H1 (cell line): ENCODE data around the gene AFF1. TPM values are rescaled to one million over a fixed set of nuclear protein-coding genes. Genes with fewer than 3 reads are reported as not detected.

Source experiments
- CTCF ChIA-PET: fragments of 300-600 bp; sonication (Branson Sonifier 250); formaldehyde crosslinking; loops from one replicate; lab custom pipeline; 2021; ENCODE audit not compliant: partially characterized antibody; lab: Charles Lee
- POLR2A ChIA-PET: fragments of 300-600 bp; sonication (Branson Sonifier 250); formaldehyde crosslinking; loops from one replicate; lab custom pipeline; 2021; ENCODE audit warnings: inconsistent platforms; ENCODE audit not compliant: partially characterized antibody; lab: Charles Lee
- DNase-seq, 2 experiments: peaks; one replicate each; pipeline versions ENCODE4 v3.0.0 to v3.0.0-alpha.2; 2010 to 2022; ENCODE audit warnings: low spot score in 2 of 2, low read depth in 1 of 2, mixed read lengths in 1 of 2
- FAIRE-seq: peaks from 2 replicates; lab custom pipeline; 2011; peaks lifted over from hg19 to GRCh38; lab: Jason Lieb, UNC
- H2AFZ ChIP-seq: 2 replicates; pipeline ENCODE4 v1.8.1; 2012; ENCODE audit warnings: low read length, inconsistent platforms
- H2AK5ac ChIP-seq: 2 replicates; pipeline ENCODE4 v1.6.1; 2013; ENCODE audit warnings: low read depth, low read length
- H2BK120ac ChIP-seq: replicated peaks from 2 replicates; pipeline ENCODE3; 2013; ENCODE audit warnings: low read depth, low read length, inconsistent platforms
- H2BK12ac ChIP-seq: 2 replicates; pipeline ENCODE4 v1.6.1; 2013; ENCODE audit warnings: low read depth, low read length
- H2BK15ac ChIP-seq: 2 replicates; pipeline ENCODE4 v1.6.1; 2013; ENCODE audit warnings: low read length
- H2BK20ac ChIP-seq: 2 replicates; pipeline ENCODE4 v1.6.1; 2013; ENCODE audit warnings: low read length
- H2BK5ac ChIP-seq: 2 replicates; pipeline ENCODE4 v1.6.1; 2013; ENCODE audit warnings: low read depth, low read length
- H3K14ac ChIP-seq: 2 replicates; pipeline ENCODE4 v1.6.1; 2013; ENCODE audit warnings: inconsistent platforms; ENCODE audit not compliant: insufficient read length
- H3K18ac ChIP-seq: 2 replicates; pipeline ENCODE4 v1.6.1; 2013; ENCODE audit warnings: low read length; ENCODE audit errors: extremely low read depth
- H3K23ac ChIP-seq: 2 replicates; pipeline ENCODE4 v1.6.1; 2013; ENCODE audit warnings: inconsistent platforms; ENCODE audit not compliant: insufficient read length
- H3K23me2 ChIP-seq: 2 replicates; pipeline ENCODE4 v1.6.1; 2013; ENCODE audit warnings: low read depth, low read length
- H3K27ac ChIP-seq: 2 replicates; pipeline ENCODE4 v1.6.1; 2011; ENCODE audit warnings: low read depth, low read length, inconsistent platforms
- H3K27me3 ChIP-seq, 4 experiments: replicated peaks in 1 of 4; 1 replicate in 1 of 4; 2 replicates in 3 of 4; pipeline versions ENCODE4 v1.6.1 to v1.8.1; 2011 to 2013; ENCODE audit warnings: low read length in 3 of 4, mild to moderate bottlenecking in 3 of 4, inconsistent platforms in 2 of 4, mixed read lengths in 2 of 4, moderate library complexity in 1 of 4; ENCODE audit not compliant: control insufficient read depth in 3 of 4, insufficient read depth in 3 of 4; ENCODE audit errors: extremely low read depth in 1 of 4
- H3K36me3 ChIP-seq, 4 experiments: 2 replicates each; pipeline versions ENCODE4 v1.6.1 to v1.8.1; 2011 to 2013; ENCODE audit warnings: mild to moderate bottlenecking in 4 of 4, low read length in 3 of 4, moderate library complexity in 2 of 4, control low read depth in 1 of 4, inconsistent platforms in 1 of 4; ENCODE audit not compliant: insufficient read depth in 4 of 4, control insufficient read depth in 2 of 4
- H3K4ac ChIP-seq: replicated peaks from 2 replicates; pipeline ENCODE3; 2013; ENCODE audit warnings: low read length, low read depth, mixed read lengths, inconsistent platforms; ENCODE audit not compliant: insufficient read length
- H3K4me1 ChIP-seq, 4 experiments: replicated peaks in 1 of 4; 1 replicate in 1 of 4; 2 replicates in 3 of 4; pipeline versions ENCODE4 v1.6.1 to v1.8.1; 2011 to 2013; ENCODE audit warnings: low read length in 3 of 4, inconsistent platforms in 2 of 4, mixed read lengths in 1 of 4; ENCODE audit not compliant: insufficient read depth in 4 of 4, control insufficient read depth in 3 of 4
- H3K4me2 ChIP-seq, 2 experiments: 2 replicates each; pipeline versions ENCODE4 v1.6.1 to v1.8.1; 2011 to 2013; ENCODE audit warnings: low read depth in 2 of 2, low read length in 2 of 2, control low read depth in 1 of 2, inconsistent platforms in 1 of 2, mild to moderate bottlenecking in 1 of 2; ENCODE audit not compliant: insufficient read depth in 1 of 2
- H3K4me3 ChIP-seq, 4 experiments: fragments of 200-600, 300-600 bp in 1 of 4; sonication (generic), shearing (Covaris generic), sonication (Bioruptor Twin) in 1 of 4; 2 replicates each; pipeline versions ENCODE4 v1.5.1 to v1.8.1; 2011 to 2016; ENCODE audit warnings: low read length in 4 of 4, low read depth in 3 of 4, control low read depth in 2 of 4, inconsistent platforms in 2 of 4, mild to moderate bottlenecking in 2 of 4, mixed read lengths in 1 of 4, moderate library complexity in 1 of 4; ENCODE audit not compliant: insufficient read depth in 2 of 4; ENCODE audit errors: extremely low read depth in 1 of 4
- H3K56ac ChIP-seq: replicated peaks from 2 replicates; pipeline ENCODE3; 2013; ENCODE audit warnings: low read depth, mild to moderate bottlenecking, mixed read lengths, low read length, inconsistent platforms; ENCODE audit not compliant: insufficient read length
- H3K79me1 ChIP-seq: 2 replicates; pipeline ENCODE4 v1.6.1; 2013; ENCODE audit warnings: low read depth, low read length, control low read depth
- H3K79me2 ChIP-seq, 2 experiments: 2 replicates each; pipeline versions ENCODE4 v1.6.1 to v1.8.1; 2012 to 2013; ENCODE audit warnings: low read length in 2 of 2, mild to moderate bottlenecking in 2 of 2, inconsistent platforms in 1 of 2; ENCODE audit not compliant: insufficient read depth in 2 of 2, control insufficient read depth in 1 of 2
- H3K9ac ChIP-seq, 4 experiments: replicated peaks in 1 of 4; 1 replicate in 1 of 4; 2 replicates in 3 of 4; pipeline versions ENCODE4 v1.6.1 to v1.8.1; 2011 to 2013; ENCODE audit warnings: low read depth in 3 of 4, low read length in 3 of 4, control low read depth in 2 of 4, mild to moderate bottlenecking in 2 of 4, moderate library complexity in 2 of 4, inconsistent platforms in 1 of 4; ENCODE audit errors: extremely low read depth in 1 of 4
- H3K9me3 ChIP-seq, 2 experiments: 2 replicates each; pipeline versions ENCODE4 v1.6.1 to v1.8.1; 2012 to 2013; ENCODE audit warnings: mild to moderate bottlenecking in 2 of 2, moderate library complexity in 2 of 2, control low read depth in 1 of 2, inconsistent platforms in 1 of 2, low read depth in 1 of 2, low read length in 1 of 2, mixed read lengths in 1 of 2; ENCODE audit not compliant: insufficient read depth in 2 of 2
- H4K20me1 ChIP-seq, 2 experiments: replicated peaks in 1 of 2; 2 replicates each; pipeline versions ENCODE3 to v1.8.1; 2011 to 2013; ENCODE audit warnings: inconsistent platforms in 2 of 2, low read length in 2 of 2, mild to moderate bottlenecking in 1 of 2; ENCODE audit not compliant: insufficient read depth in 2 of 2, control insufficient read depth in 1 of 2
- H4K5ac ChIP-seq: 2 replicates; pipeline ENCODE4 v1.6.1; 2013; ENCODE audit warnings: low read length, low read depth, mixed read lengths, inconsistent platforms; ENCODE audit not compliant: insufficient read length
- H4K8ac ChIP-seq: 2 replicates; pipeline ENCODE4 v1.8.0; 2013; ENCODE audit warnings: mild to moderate bottlenecking, moderate library complexity, low read length, inconsistent platforms; ENCODE audit not compliant: insufficient read depth; ENCODE audit errors: extremely low read depth
- H4K91ac ChIP-seq: replicated peaks from 2 replicates; pipeline ENCODE3; 2013; ENCODE audit warnings: low read length, mixed read lengths, inconsistent platforms; ENCODE audit not compliant: insufficient read length
- CEBPB ChIP-seq: IDR thresholded peaks from 2 replicates; pipeline ENCODE4 v1.6.1; 2012; ENCODE audit warnings: low read depth, low read length
- CREB1 ChIP-seq: IDR thresholded peaks from 2 replicates; pipeline ENCODE4 v1.6.1; 2012; ENCODE audit warnings: inconsistent platforms
- EZH2 ChIP-seq: fragments of 200-600 bp; sonication (generic); IDR thresholded peaks from 2 replicates; pipeline ENCODE4 v1.7.1; 2012; ENCODE audit warnings: low read depth, mild to moderate bottlenecking, moderate library complexity, low read length, inconsistent platforms; ENCODE audit not compliant: severe bottlenecking
- GTF2F1 ChIP-seq: IDR thresholded peaks from 2 replicates; pipeline ENCODE4 v1.6.1; 2012; ENCODE audit warnings: low read depth, low read length, improper control_type of control experiment, borderline replicate concordance
- HDAC2 ChIP-seq, 2 experiments: fragments of 300-600 bp in 1 of 2; sonication (generic) in 1 of 2; IDR thresholded peaks; 2 replicates each; pipeline ENCODE4 v1.6.1; 2011 to 2012; ENCODE audit warnings: low read depth in 2 of 2, low read length in 2 of 2, mild to moderate bottlenecking in 2 of 2, moderate library complexity in 2 of 2, borderline replicate concordance in 1 of 2, inconsistent platforms in 1 of 2
- NANOG ChIP-seq: IDR thresholded peaks from 2 replicates; pipeline ENCODE4 v1.6.1; 2011; ENCODE audit warnings: low read length, low read depth, mild to moderate bottlenecking, inconsistent platforms; ENCODE audit not compliant: insufficient read depth, poor library complexity, severe bottlenecking
- SIX5 ChIP-seq: IDR thresholded peaks from 2 replicates; pipeline ENCODE4 v1.6.1; 2011; ENCODE audit warnings: mild to moderate bottlenecking, low read depth, low read length
- SP2 ChIP-seq: IDR thresholded peaks from 2 replicates; pipeline ENCODE4 v1.6.1; 2012; ENCODE audit warnings: mild to moderate bottlenecking, low read length, inconsistent platforms
- TAF1 ChIP-seq: IDR thresholded peaks from 2 replicates; pipeline ENCODE4 v1.6.1; 2011; ENCODE audit warnings: mild to moderate bottlenecking, low read depth, low read length
- WGBS, 2 experiments: shearing (Covaris generic) in 1 of 2; methylation state at CpG; one replicate each; pipeline versions ENCODE4 v1.1.6 to v1.1.7; 2013 to 2015; ENCODE audit warnings: low lambda C conversion rate in 2 of 2, mixed read lengths in 2 of 2, inconsistent platforms in 1 of 2, low coverage in 1 of 2, missing lambda C conversion rate in 1 of 2; ENCODE audit not compliant: insufficient replicate concordance in 2 of 2, insufficient coverage in 1 of 2, insufficient read length in 1 of 2; ENCODE audit errors: extremely low coverage in 1 of 2, missing lambda C conversion rate in 1 of 2; 5-methylcytosine and 5-hydroxymethylcytosine counted together
- polyA plus RNA-seq, 7 experiments: library from polyadenylated mRNA; depleted of rRNA in 3 of 7; stranded (reverse) in 5 of 7; unstranded in 2 of 7; fragments of >200 nt in 5 of 7; fragments of 200-250 nt in 2 of 7; gene quantifications; 1 replicate in 5 of 7; 2 replicates in 1 of 7; 4 replicates in 1 of 7; pipeline versions ENCODE4 v1.2.1 to v1.2.3, GENCODE V29; 2011 to 2013; ENCODE audit warnings: missing spikeins in 2 of 7, mixed read lengths in 2 of 7
- total RNA-seq: library from RNA; stranded (reverse); fragmentation: NEBNext Ultra II Directional; extraction: Animal tissue kit (Norgen Biotek cat#: 25700); gene quantifications from 2 replicates; pipeline ENCODE4 v1.2.1, GENCODE V29; 2021

Gene AFF1
- total and polyA plus RNA-seq, 2 of the 8 experiments (the other 6 are each of a cell fraction or from before 2014, with no cell fraction given), result 14.8 to 85.5 TPM

DNA sequence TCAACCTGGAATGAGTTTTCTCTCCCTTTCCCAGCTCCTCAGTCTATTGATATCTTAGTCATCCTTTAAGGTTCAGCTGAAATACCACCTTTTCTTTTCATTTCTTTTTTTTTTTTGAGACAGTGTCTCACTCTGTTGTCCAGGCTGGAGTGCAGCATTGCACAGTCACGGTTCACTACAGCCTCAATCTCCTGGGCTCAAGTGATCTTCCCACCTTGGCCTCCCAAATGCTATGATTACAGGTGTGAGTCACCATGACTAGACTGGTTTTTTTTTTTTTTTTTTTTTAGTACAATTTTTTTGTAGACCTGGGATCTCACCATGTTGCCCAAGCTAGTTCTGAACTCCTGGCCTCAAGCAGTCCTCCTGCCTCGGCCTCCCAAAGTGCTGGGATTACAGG is 28.9 kb downstream of the AFF1 start:
- CTCF ChIA-PET, result interaction anchor here (0.6 to 1.7 kb wide), 5 partner anchors 11 to 41 kb away, joined by 3 to 5 read pairs (median 3); no protein-coding TSS in a partner anchor
- no peak overlapping the region for H2BK12ac ChIP-seq
- TF ChIP-seq GTF2F1 (no peak), NANOG (no peak), CREB1 (no peak), TAF1 (no peak), HDAC2 (IDR thresholded peaks at IDR 0.05; ENCODE audit: borderline replicate concordance in 1 of 2, low read depth in 2 of 2, low read length in 2 of 2) (no peak), EZH2 (no peak), CEBPB (no peak), SP2 (no peak), SIX5 (no peak)
- TF ChIP-seq, all 59 proteins: peak for 0
- Histone ChIP-seq H4K8ac (no peak overlapping the region), H3K79me2 (peaks cover 13 to 75% of the 10 kb centered on the region in 2 experiments; a peak in 3 of 4 replicates), H3K14ac (no peak overlapping the region), H4K91ac (no peak overlapping the region), H3K56ac (no peak overlapping the region), H2BK15ac (no peak overlapping the region), H3K9ac (no peak overlapping the region), H2BK5ac (no peak overlapping the region), H4K5ac (no peak overlapping the region), H3K23ac (no peak overlapping the region), H3K27ac (no peak overlapping the region), H3K4ac (no peak overlapping the region), H3K36me3 (peaks cover 0 to 4% (median 0%) of the 10 kb centered on the region in 4 experiments; a peak in 2 of 8 replicates), H3K23me2 (no peaks in the 10 kb centered on the region), H3K9me3 (no peaks in the 10 kb centered on the region), H3K27me3 (no peaks in the 10 kb centered on the region), H3K4me2 (no peak overlapping the region), H4K20me1 (peaks cover 0 to 2% of the 10 kb centered on the region in 2 experiments), H2BK20ac (no peak overlapping the region), H2BK120ac (no peak overlapping the region), H2AK5ac (no peak overlapping the region), H2AFZ (no peak overlapping the region), H3K4me1 (peaks cover 16 to 36% (median 32%) of the 10 kb centered on the region in 4 experiments; a peak in 6 of 7 replicates), H3K18ac (no peak overlapping the region), H3K4me3 (no peak overlapping the region), H3K79me1 (peaks cover 7% of the 10 kb centered on the region)
- no peak for DNase-seq
- no peak for FAIRE-seq
- WGBS, 2 experiments, result 96% methylated on average over 2 of the region's 2 CpGs; no CpG with 5 or more reads in 1 of the 2 experiments
- POLR2A ChIA-PET, result interaction anchor here (1.1 kb wide), 1 partner anchor 19 kb away, joined by 3 read pairs; no protein-coding TSS in a partner anchor
